MG63 (cell line): Measurements from ENCODE around the gene MARCHF3. TPM values are rescaled to one million over a fixed set of nuclear protein-coding genes. Genes with fewer than 3 reads are reported as not detected.
"Not testable (repeated sequence)": the region's sequence is repeated elsewhere in the genome, so short reads cannot be mapped to it uniquely, and the experiment has no call there.

Experiments
- DNase-seq: peaks from one replicate; pipeline ENCODE4 v3.0.0-alpha.2; 2020
- H3K27me3 ChIP-seq: fragments of 250-450 bp; sonication (Bioruptor Pico); 2 replicates; pipeline ENCODE4 v1.5.1; 2020; ENCODE audit warnings: mild to moderate bottlenecking, moderate library complexity
- H3K36me3 ChIP-seq: fragments of 250-450 bp; sonication (Bioruptor Pico); 2 replicates; pipeline ENCODE4 v1.5.1; 2020; ENCODE audit warnings: mild to moderate bottlenecking, moderate library complexity
- H3K4me3 ChIP-seq: fragments of 250-450 bp; sonication (Bioruptor Pico); 2 replicates; pipeline ENCODE4 v1.5.1; 2020; ENCODE audit warnings: mild to moderate bottlenecking, moderate library complexity
- H3K9me3 ChIP-seq: fragments of 250-450 bp; sonication (Bioruptor Pico); 2 replicates; pipeline ENCODE4 v1.5.1; 2020; ENCODE audit warnings: mild to moderate bottlenecking, moderate library complexity
- total RNA-seq: library from RNA; depleted of rRNA; stranded (reverse); fragments of >200 nt; shearing (Covaris generic); gene quantifications from 2 replicates; pipeline ENCODE4 v1.2.3, GENCODE V29; 2014; ENCODE audit warnings: low replicate concordance

Gene MARCHF3
- total RNA-seq, 1 experiment from 2014 or later: 5.2 TPM

GRCh38 chr5:126868338-126869004 lies 161.9 kb downstream of the MARCHF3 start:
- H3K36me3 ChIP-seq: peaks cover 10% of the 10 kb centered on the region
- H3K4me3 ChIP-seq: no peak overlapping the region

GRCh38 chr5:126866851-126867636 lies 163.3 kb downstream of the MARCHF3 start:
- Histone ChIP-seq H3K27me3 (no peaks in the 10 kb centered on the region), H3K36me3 (peaks cover 10% of the 10 kb centered on the region), H3K9me3 (no peaks in the 10 kb centered on the region), H3K4me3 (no peak overlapping the region)
- peak; percentile 18 for DNase-seq

More at GRCh38 chr5:126868338-126869004, 161.9 kb downstream of the MARCHF3 start:
- no peak for DNase-seq
- Histone ChIP-seq H3K9me3 (no peaks in the 10 kb centered on the region), H3K27me3 (no peaks in the 10 kb centered on the region)

- H3K36me3 ChIP-seq: peaks cover 10% of the 10 kb centered on the region
- no peaks in the 10 kb centered on the region for H3K27me3 ChIP-seq
- no peaks in the 10 kb centered on the region for H3K9me3 ChIP-seq
- peak; percentile 52 for DNase-seq
- H3K4me3 ChIP-seq: no peak overlapping the region
Measured at GRCh38 chr5:126865299-126865698, 165.1 kb downstream of the MARCHF3 start.

- no peaks in the 10 kb centered on the region for H3K9me3 ChIP-seq
- no peak overlapping the region for H3K4me3 ChIP-seq
- peaks cover 10% of the 10 kb centered on the region for H3K36me3 ChIP-seq
- DNase-seq: no peak
- H3K27me3 ChIP-seq: no peaks in the 10 kb centered on the region
Measured at GRCh38 chr5:126864042-126864688, 166.2 kb downstream of the MARCHF3 start.

GRCh38 chr5:126863402-126863801 lies 167.0 kb downstream of the MARCHF3 start:
- DNase-seq: no peak

GRCh38 chr5:126858441-126858840 lies 171.9 kb downstream of the MARCHF3 start:
- H3K27me3 ChIP-seq: no peaks in the 10 kb centered on the region
- no peak overlapping the region for H3K4me3 ChIP-seq
- no peaks in the 10 kb centered on the region for H3K9me3 ChIP-seq
- DNase-seq: no peak
- H3K36me3 ChIP-seq: peaks cover 21% of the 10 kb centered on the region

More at GRCh38 chr5:126863402-126863801, 167.0 kb downstream of the MARCHF3 start:
- no peaks in the 10 kb centered on the region for H3K27me3 ChIP-seq
- no peaks in the 10 kb centered on the region for H3K9me3 ChIP-seq
- peaks cover 13% of the 10 kb centered on the region for H3K36me3 ChIP-seq
- no peak overlapping the region for H3K4me3 ChIP-seq

GRCh38 chr5:126857472-126858410 lies 172.6 kb downstream of the MARCHF3 start:
- DNase-seq: no peak
- H3K27me3 ChIP-seq: no peaks in the 10 kb centered on the region
- H3K36me3 ChIP-seq: peaks cover 21% of the 10 kb centered on the region
- no peak overlapping the region for H3K4me3 ChIP-seq
- no peaks in the 10 kb centered on the region for H3K9me3 ChIP-seq

GRCh38 chr5:126855266-126855665 lies 175.1 kb downstream of the MARCHF3 start:
- no peak for DNase-seq
- Histone ChIP-seq H3K9me3 (no peaks in the 10 kb centered on the region), H3K4me3 (no peak overlapping the region), H3K36me3 (peaks cover 26% of the 10 kb centered on the region), H3K27me3 (no peaks in the 10 kb centered on the region)

- Histone ChIP-seq H3K36me3 (peaks cover 26% of the 10 kb centered on the region), H3K9me3 (no peaks in the 10 kb centered on the region), H3K4me3 (no peak overlapping the region), H3K27me3 (no peaks in the 10 kb centered on the region)
- DNase-seq: no peak
Measured at GRCh38 chr5:126854526-126855110, 175.7 kb downstream of the MARCHF3 start.

- H3K27me3 ChIP-seq, DNase-seq, H3K9me3 ChIP-seq, H3K4me3 ChIP-seq: not testable (repeated sequence)
- H3K36me3 ChIP-seq: peaks cover 26% of the 10 kb centered on the region
Measured at GRCh38 chr5:126853541-126854307, 176.6 kb downstream of the MARCHF3 start.

- Histone ChIP-seq H3K4me3 (no peak overlapping the region), H3K36me3 (peaks cover 19% of the 10 kb centered on the region), H3K9me3 (no peaks in the 10 kb centered on the region), H3K27me3 (no peaks in the 10 kb centered on the region)
- DNase-seq: no peak
Measured at GRCh38 chr5:126852841-126853271, 177.5 kb downstream of the MARCHF3 start.

- no peak for DNase-seq
- Histone ChIP-seq H3K36me3 (peaks cover 19% of the 10 kb centered on the region), H3K4me3 (no peak overlapping the region), H3K27me3 (no peaks in the 10 kb centered on the region), H3K9me3 (no peaks in the 10 kb centered on the region)
Measured at GRCh38 chr5:126852091-126852571, 178.2 kb downstream of the MARCHF3 start.

- no peak overlapping the region for H3K4me3 ChIP-seq
Measured at GRCh38 chr5:126851501-126852011, 178.8 kb downstream of the MARCHF3 start.

GRCh38 chr5:126849101-126849678 lies 181.2 kb downstream of the MARCHF3 start:
- Histone ChIP-seq H3K36me3 (peaks cover 9% of the 10 kb centered on the region), H3K9me3 (no peaks in the 10 kb centered on the region), H3K27me3 (no peaks in the 10 kb centered on the region), H3K4me3 (no peak overlapping the region)
- DNase-seq: no peak

More at GRCh38 chr5:126851501-126852011, 178.8 kb downstream of the MARCHF3 start:
- Histone ChIP-seq H3K9me3 (no peaks in the 10 kb centered on the region), H3K36me3 (peaks cover 15% of the 10 kb centered on the region), H3K27me3 (no peaks in the 10 kb centered on the region)
- no peak for DNase-seq

GRCh38 chr5:126848253-126848652 lies 182.1 kb downstream of the MARCHF3 start:
- no peaks in the 10 kb centered on the region for H3K27me3 ChIP-seq
- no peak overlapping the region for H3K4me3 ChIP-seq
- H3K36me3 ChIP-seq: peaks cover 5% of the 10 kb centered on the region; the same call in 1 of the 2 replicates
- H3K9me3 ChIP-seq: no peaks in the 10 kb centered on the region
- DNase-seq: no peak
